Right hindlimb (tissue), 1 donor: ENCODE results near the gene CCDC97.

Source experiments
- DNase-seq: peaks from one replicate; pipeline ENCODE4 v3.0.0-alpha.2; 2018

CCDC97 gene

DNA sequence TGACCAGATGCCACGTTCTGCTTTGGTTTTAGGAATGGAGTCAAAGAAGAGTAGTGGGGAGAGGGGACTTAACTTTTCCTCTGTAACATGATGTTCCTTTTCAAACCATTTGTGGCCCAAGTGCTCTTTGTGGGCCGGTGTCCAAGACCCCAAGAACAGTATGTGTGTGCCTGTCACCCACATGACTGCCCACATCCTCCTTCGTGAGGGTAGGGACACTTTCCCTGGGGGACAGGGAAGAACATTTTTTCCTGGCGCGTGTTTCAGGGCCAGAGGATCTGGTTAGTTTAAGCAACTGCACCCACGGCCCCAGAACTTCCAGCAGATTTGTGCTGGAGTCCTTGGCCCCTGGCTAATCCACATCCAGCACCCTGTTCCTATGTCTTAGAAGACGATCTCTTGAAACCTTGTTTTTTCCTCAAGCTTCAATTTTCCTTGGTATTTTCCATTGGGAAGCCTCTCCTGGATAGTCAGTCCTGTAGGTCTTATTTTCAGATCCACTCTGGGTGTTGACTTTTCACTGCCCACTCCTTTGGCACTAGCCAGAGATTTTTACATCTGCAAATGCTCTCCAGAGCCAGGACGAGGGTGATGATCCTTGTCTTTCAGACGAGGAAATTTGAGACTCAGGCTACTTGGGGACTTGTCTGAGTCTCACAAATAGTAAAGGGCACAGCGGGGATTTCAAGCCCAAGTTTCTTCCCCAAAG lies 10.8 kb upstream of the CCDC97 start:
- peak; percentile 34 for DNase-seq

DNA sequence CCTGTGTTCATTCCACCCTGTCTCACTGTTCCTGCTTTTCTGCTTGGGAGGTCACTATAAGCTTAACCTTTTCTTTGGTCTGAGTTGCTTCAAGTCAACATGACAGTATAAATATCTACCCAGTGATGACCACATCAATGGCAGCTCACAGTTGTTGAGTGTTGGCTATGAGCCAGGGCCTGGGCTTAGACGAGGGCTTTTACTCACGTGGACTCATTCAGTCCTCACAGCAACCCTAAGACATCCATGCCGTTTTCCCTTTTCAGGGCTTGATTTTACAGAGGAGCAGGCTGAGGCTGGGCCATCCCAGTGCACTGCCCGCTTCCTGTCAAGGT lies 10.2 kb upstream of the CCDC97 start:
- peak; percentile 67 for DNase-seq

DNA sequence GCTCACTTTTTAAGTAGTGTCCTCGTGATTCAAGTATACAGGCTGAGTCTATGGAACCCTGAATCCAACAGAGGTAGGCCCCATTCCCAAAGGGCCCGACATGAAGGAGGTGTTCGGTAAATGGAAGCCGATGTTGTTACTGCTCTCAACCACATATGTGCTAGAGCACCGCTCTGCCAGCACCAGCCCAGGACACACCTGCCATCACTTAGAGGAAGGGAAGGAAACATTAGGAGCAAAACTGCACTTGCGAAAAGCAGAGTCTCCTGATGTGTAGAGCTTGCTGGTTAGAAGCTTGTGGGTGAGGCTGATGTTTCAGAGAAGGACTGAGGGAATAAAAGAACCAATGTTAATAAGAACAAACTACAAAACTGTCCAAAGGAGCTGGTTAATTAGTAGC lies 9.4 kb upstream of the CCDC97 start:
- DNase-seq: no peak

DNA sequence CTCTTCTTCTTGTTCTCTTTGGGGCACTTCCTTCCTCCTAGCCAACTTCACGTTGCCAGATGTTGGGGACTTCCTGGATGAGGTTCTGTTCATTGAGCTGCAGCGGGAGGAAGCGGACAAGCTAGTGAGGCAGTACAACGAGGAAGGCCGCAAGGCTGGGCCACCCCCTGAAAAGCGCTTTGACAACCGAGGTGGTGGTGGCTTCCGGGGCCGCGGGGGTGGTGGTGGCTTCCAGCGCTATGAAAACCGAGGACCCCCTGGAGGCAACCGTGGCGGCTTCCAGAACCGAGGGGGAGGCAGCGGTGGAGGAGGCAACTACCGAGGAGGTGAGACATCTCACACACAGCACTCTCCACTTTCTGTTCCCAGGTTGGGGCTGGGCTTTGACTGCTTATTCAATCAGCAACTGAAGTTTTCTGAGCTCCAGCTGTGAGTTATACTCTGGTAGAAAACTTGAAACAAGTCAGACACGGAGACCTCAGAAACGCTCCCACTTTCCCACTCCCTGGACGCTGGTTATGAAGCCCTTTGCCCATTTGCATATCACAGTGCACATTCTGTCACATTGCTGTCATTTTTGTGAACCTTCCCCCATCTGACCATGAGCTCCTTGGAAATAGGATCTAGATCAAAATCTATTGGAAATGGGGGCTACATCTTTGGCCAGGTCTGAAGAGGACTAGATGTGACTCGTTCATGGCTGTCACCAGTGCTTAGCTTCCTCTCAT lies 7.2 kb upstream of the CCDC97 start:
- DNase-seq: no peak

DNA sequence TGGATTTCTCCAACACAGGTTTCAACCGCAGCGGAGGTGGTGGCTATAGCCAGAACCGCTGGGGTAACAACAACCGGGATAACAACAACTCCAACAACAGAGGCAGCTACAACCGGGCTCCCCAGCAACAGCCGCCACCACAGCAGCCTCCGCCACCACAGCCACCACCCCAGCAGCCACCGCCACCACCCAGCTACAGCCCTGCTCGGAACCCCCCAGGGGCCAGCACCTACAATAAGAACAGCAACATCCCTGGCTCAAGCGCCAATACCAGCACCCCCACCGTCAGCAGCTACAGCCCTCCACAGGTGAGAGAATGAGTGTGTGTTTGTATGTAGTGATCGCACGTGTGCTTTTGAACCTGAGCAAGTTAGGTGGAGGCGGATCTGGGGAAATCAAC lies 6.0 kb upstream of the CCDC97 start:
- DNase-seq: no peak

DNA sequence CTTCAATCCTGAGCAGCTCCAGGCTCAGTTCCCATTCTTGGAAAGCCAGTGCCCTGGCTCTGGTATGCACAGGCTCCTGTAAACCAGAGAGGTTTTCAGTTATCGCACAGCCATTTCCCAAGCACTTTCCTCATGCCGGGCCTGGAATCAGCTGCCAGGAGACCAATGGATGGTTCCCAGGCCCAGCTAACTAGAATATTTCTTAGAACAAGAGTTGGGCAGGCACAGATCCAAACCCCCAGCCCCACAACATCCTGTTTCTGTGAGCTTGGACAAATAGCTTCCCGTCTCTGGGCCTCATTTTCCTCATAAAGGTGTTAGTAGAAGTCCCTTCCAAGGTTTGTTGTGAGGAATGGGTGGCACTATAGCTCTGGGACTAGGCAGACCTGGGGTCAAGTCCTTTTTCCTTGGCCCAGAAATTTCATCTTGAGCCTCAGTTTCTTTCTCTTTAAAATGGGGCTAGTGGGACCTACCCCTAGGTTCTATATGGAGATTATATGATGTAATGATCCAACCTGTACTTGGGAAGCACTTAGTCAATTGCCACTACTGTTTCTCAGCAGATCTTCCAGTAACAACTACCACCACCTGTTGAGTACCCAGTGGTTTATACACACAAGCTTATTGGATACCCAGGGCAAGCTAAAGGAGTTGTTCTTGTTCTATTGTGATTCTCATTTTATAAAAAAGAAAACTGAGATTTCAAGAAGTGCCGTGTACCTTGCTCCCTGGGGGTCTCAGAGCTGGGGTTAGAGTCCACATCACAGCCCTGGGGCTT lies 5.1 kb upstream of the CCDC97 start:
- DNase-seq: no peak

DNA sequence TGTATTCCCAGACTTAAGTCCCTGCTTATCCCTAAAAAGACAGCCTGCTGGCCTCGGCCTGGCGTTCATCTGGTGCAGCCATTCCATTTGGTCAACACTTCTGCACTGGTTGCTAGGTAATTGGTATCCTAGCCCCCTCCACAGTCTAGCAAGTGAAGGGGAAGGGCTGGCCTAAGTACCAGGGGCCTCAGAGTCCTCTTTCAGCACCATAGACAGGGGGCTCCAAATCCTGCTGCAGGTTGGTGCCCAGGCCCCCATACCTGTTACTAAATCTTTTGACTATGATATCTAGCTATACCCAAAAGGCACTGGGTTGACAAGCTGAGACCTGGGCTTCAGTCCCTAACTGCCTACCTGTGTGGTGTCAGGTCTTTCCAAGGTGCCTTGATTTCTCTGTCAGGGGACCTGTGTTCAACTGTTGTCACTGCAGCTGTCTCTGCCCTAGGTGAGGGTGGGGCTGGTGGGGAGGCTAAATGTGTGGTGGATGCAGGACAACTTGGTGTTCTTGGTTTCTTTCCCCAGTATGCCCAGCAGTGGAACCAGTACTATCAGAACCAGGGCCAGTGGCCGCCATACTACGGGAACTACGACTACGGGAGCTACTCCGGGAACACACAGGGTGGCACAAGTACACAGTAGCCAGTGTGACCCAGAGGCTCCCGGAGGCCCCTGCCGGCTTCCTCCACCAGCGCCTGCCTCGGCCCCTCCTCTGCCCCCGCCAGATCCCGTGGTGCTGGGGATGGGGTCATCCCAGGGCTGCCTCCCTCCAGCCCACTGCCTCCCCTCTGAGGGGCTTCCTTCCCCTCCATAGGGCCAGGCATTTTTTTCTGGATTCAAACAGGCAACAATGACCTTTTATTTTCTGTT lies 3.8 kb upstream of the CCDC97 start:
- no peak for DNase-seq

DNA sequence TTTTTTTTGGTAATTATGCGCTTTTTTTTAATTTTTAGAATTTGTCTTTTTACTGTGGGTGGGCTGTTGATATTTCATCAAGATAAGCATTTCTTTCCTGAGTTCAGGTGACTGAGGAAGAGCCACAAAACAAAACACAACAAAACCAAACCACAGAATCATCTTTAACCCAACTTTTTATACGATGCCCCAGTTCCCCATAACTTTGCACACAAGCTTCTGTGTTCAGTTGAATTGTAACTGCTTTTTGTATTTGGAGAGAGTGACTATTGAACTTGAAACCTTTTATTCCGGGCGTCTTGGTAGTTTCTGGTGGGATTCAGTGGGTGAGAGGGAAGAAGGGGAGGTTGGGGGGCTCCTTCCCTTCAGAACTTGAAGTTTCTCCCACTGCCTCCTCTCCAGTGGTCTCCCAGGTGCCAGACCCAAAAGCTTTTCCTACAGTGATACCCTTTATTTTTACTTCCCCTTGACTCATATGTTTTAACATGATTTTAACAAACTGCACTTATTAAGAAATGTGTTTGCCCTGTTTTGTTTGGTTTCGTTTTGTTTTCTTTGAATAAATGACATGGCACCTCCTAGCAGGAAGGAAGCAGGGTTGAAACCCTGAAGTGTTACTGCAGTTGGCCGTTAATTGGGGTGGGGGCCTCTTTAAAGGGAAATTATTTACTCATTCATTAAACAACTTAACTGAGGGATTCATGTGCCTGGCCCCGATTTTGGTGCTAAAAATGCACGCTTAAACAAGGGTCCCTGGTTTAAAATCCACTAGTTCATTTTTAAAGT lies 2.7 kb upstream of the CCDC97 start:
- DNase-seq: no peak

DNA sequence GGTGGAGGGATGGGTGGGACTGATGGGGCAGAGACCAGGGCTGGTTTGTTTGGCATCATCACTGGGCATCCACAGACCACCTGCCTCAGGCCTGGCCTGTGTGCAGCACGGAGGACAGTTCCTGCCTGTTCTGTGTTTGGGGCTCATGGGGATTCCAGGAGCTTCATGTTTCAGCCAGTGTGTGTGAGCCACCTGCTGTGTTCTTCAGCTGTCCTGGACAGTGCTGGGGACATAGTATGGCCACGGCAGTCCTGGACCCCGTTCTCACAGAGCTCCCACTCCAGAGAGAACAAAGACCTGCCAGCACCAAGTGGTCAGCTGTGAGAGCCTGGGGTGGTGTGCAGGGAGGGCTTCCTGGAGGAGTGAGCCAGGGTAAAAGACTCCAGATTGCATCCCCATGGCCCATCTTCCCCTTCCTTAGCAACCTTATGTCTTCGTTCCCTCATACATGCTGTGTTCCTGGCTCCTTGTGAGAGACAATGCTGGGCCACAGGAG lies 2.0 kb upstream of the CCDC97 start:
- peak; percentile 60 for DNase-seq

DNA sequence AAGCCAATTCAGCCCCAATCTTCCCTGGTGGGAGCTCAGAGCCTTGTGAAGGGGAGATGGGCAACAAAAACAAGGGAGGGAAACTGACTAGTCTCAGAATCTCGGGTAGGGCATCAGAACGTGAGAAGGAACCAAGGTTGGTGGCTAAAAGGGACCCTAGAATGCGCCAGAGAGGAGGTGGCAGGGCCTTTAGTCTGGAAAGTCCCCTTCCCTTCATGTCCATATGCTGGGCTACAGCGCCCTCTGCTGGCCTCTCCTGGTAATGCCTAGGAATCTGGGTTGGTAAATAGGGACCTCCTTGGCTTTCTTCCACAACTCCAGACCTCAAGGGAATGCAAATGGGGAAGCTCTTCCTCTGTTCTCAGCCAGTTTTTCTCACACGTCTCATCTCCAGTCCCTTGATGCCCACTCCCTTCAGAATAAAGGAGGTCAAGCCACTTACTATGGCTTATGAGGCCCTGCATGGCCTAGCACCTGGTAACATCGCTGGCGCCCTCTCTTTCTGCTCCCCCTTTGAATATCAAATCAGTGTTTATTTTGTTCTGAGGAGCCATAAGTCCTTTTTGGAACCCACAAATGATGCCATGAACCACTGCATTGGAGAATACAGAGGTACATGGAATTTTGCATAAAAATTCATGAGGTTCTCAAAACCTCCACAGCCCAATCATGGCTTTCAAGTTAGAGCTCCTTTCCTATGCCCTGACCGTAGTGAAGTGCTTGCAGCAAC lies 1.4 kb upstream of the CCDC97 start:
- peak; percentile 92 for DNase-seq

DNA sequence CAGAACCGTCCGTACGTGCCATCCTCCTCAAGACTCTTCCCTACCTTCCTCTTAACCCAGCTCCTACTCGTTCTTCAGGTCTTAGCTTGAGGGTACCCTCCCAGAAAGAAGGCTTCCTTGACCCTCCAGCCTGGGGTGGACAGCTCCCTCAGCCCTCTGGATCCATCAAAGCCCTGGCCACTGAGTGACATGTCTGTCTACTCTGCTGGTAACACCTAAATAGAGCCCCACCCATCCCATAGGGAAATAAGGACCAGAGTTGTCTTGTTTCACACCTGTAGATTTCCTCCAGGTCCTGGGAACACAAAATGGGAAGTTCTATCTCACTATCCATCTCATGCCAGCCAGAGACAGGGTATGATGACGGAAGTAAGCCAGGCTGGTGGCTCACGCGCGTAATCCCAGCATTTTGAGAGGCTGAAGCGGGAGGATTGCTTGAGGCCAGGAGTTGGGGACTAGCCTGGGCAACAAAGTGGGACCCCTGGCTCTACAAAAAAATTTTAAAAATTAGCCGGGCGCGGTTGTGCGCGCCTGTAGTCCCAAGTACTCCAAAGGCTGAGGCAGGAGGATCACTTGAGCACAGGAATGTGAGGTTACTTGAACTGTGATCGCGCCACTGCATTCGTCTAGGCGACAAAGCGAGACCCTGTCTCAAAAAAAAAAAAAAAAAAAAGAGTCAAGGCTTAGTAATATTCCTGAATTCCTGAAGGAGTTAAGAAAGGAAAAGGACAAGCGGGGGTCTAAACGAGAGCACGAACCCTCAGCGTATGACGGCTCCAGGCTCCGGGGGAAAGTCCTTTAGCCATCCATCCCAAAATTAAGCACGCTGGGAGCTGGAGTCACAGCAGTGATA lies 566 bp upstream of the CCDC97 start:
- DNase-seq: no peak

DNA sequence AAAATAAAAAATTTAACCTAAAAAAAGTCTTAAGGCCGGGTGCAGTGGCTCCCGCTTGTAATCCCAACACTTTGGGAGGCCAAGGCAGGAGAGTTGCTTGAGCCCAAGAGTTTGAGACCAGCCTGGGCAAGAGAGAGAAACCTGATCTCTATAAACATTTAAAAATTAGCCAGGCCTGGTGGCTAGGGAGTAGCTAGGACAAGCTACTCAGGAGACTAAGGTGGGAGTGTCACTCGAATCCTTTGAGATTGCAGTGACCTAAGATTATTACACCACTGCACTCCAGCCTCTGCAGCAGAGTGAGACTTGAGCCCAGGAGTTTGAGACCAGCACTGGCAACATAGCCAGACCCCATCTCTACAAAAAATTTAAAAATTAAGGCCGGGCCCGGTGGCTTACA lies 1.1 kb downstream of the CCDC97 start:
- no peak for DNase-seq

DNA sequence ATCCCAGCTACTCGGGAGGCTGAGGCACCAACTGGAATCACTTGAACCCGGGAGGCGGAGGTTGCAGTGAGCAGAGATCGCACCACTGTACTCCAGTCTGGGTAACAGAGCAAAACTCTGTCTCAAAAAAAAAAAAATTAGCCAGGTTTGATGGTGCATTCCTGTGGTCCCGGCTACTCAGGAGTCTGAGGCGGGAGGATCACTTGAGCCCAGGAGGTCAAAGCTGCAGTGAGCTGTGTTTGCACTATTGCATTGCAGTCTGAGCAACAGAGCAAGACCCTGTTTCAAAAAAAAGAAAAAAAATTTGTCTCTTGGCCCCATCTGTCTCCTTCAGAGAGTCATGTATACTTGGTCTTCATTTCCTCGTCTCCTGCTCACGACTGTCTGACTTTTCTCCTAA lies 1.6 kb downstream of the CCDC97 start:
- no peak for DNase-seq

DNA sequence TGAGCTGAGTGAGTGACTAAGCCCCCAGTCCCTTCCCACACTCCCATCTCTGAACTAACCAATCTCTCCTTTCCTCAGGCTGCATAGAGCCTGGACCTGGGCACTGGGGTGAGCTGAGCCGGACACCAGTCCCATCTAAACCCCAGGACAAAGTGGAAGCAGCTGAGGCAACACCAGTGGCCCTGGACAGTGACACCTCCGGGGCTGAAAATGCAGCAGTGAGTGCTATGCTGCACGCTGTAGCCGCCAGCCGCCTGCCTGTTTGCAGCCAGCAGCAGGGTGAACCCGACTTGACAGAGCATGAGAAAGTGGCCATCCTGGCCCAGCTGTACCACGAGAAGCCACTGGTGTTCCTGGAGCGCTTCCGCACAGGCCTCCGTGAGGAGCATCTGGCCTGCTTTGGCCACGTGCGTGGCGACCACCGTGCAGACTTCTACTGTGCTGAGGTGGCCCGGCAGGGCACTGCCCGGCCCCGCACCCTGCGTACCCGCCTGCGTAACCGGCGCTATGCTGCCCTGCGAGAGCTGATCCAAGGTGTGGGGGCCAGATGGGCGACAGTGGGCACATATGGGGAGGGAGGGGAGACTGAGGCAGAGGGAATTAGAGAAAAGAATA lies 6.4 kb downstream of the CCDC97 start:
- DNase-seq: no peak

DNA sequence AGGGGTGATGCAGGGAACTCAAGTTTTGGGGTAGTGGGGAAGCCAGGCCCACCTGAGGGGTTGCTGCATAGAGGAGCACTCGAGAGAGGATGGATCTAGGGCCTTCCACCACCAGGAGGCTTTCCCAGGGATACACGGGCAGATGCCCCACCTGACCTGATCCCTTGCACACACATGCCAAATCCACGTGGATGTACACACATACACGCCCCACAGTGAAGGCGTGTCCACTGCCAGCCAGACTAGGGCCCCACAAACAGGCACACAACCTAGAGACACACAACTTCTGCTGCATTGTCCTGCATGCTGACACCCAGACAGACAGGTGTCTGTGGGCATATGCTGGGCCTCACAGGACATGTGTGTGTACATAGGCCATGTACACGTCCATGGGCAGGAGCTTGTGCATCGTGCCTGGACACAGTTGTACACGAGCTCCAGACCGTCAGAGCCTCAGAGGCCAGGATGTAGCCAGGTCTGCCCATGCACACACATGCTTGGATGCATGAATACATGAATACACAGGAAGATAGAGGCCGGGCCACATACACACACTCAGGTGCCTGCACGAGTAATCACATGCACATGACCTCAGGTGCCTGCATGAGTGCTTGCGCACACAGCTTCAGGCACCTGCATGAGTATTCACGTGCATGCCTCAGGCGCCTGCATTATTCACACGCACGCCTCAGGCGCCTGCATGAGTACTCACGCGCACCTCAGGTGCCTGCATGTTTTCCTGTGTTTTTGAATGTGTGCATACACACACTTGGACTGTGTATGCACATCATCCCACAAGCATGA lies 8.9 kb downstream of the CCDC97 start:
- DNase-seq: no peak

DNA sequence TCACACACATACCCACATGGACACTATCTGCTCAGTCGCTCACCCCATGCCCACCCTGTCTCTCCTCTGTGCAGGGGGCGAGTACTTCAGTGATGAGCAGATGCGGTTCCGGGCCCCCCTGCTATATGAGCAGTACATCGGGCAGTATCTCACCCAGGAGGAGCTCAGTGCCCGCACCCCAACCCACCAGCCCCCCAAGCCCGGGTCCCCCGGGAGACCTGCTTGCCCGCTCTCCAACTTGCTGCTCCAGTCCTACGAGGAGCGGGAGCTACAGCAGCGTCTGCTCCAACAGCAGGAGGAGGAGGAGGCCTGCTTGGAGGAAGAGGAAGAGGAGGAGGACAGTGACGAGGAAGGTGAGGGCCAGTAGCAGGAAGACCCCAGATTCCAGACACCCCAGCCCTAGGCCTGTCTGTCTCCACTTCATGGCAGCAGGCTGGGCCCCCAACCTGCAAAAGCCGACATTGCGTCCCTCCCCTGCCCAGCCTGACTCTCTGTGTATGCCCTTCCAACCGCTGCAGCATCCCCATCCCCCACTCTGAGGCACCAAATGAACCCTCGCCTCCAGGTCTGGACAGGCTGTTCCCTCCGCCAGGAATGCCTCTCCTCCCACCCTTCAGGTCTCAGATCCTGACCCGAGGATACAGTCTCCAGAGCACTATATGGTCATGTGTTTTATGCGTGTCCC lies 9.7 kb downstream of the CCDC97 start:
- no peak for DNase-seq

DNA sequence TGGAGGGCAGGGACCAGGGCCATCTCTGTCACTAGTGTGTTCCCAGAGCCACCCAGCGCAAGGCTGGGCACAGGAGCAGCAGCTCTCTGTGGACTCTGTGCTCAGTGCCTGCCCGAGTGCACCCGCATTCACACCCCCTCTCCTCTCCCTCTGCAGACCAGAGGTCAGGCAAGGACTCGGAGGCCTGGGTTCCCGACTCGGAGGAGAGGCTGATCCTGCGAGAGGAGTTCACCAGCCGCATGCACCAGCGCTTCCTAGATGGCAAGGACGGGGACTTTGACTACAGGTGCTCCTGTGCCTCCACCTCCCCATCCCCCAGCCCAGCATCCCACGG lies 10.2 kb downstream of the CCDC97 start:
- DNase-seq: no peak

DNA sequence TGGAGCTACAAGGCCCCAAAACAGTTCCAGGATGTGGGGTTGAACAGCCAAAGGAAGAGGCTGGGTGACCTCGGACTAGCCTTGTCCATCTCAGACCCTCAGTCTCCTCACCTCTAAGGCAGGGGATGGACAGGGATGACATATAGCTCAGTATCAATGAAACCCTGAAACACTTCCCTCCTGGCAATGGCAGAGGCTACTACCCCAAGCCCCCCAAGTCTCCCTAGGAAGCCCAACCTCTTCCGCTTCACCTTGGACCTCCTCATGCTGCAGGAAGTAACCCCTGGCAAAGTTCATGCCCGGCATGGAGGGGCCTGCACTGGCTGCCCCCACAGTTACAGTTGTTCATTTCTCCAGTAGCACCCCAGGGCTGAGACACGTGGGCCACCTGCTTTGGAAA lies 10.6 kb downstream of the CCDC97 start:
- no peak for DNase-seq

DNA sequence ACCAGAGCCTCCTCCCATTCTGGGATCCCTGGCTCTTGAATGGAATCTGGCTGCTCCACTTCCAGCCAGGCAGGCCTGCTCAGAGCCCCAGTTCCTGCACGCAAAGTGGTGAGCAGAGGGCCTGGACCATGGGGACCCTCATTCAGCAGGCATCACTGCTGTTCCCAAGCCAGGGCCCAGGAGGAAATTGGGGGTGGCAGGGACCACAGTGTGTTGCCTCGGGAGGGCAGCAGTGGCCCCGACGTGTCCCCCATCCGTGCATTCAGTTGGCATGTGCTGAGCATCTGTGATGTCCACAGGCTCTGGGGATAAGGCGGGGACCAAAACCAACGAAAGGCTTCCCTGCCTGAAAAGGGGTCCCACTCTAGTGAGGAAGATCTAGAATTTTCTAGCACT lies 11.2 kb downstream of the CCDC97 start:
- no peak for DNase-seq
